ENCODE measurements around the gene DUS1L.

Gene DUS1L

GRCh38 chr17:82096709-82097183, 31.1 kb upstream of the DUS1L start:
- Histone ChIP-seq H3K9me3 (no peaks in the 10 kb centered on the region), H3K27me3 (ENCODE audit: low read depth) (no peaks in the 10 kb centered on the region), H3K36me3 (replicated peaks) (peaks cover 58% of the 10 kb centered on the region), H3K4me1 (peaks cover 22% of the 10 kb centered on the region), H3K4me3 (peak overlapping the region; percentile 74)
- in situ Hi-C loops (cut with MboI; ENCODE audit: low sequenced_read_pairs): no loop called here
- peak in 1 of 2 experiments; percentile 12 for DNase-seq (ENCODE audit: low spot score in 2 of 2)

- DNase-seq (ENCODE audit: low spot score in 2 of 2): peak in 1 of 2 experiments; percentile 17
- Histone ChIP-seq H3K4me1 (peaks cover 22% of the 10 kb centered on the region), H3K4me3 (peak overlapping the region; percentile 74), H3K36me3 (replicated peaks) (peaks cover 65% of the 10 kb centered on the region), H3K9me3 (no peaks in the 10 kb centered on the region), H3K27me3 (ENCODE audit: low read depth) (no peaks in the 10 kb centered on the region)
- in situ Hi-C loops (cut with MboI; ENCODE audit: low sequenced_read_pairs): no loop called here
Measured at GRCh38 chr17:82095777-82096708, 30.4 kb upstream of the DUS1L start.

- DNase-seq (ENCODE audit: low spot score in 2 of 2): peak in 1 of 2 experiments; percentile 6
- Histone ChIP-seq H3K36me3 (replicated peaks) (peaks cover 74% of the 10 kb centered on the region), H3K27me3 (ENCODE audit: low read depth) (no peaks in the 10 kb centered on the region), H3K4me3 (no peak overlapping the region), H3K9me3 (no peaks in the 10 kb centered on the region), H3K4me1 (peaks cover 20% of the 10 kb centered on the region)
- in situ Hi-C loops (cut with MboI; ENCODE audit: low sequenced_read_pairs): no loop called here
Measured at GRCh38 chr17:82094931-82095776, 29.6 kb upstream of the DUS1L start.

GRCh38 chr17:82092995-82093751, 27.6 kb upstream of the DUS1L start:
- in situ Hi-C loops (cut with MboI; ENCODE audit: low sequenced_read_pairs): no loop called here
- peak in 1 of 2 experiments; percentile 7 for DNase-seq (ENCODE audit: low spot score in 2 of 2)
- Histone ChIP-seq H3K27me3 (ENCODE audit: low read depth) (no peaks in the 10 kb centered on the region), H3K36me3 (replicated peaks) (peaks cover 94% of the 10 kb centered on the region), H3K4me3 (no peak overlapping the region), H3K4me1 (peaks cover 9% of the 10 kb centered on the region), H3K9me3 (no peaks in the 10 kb centered on the region)

GRCh38 chr17:82092628-82092994, 27.0 kb upstream of the DUS1L start:
- peak in 1 of 2 experiments; percentile 7 for DNase-seq (ENCODE audit: low spot score in 2 of 2)
- in situ Hi-C loops (cut with MboI; ENCODE audit: low sequenced_read_pairs): no loop called here
- Histone ChIP-seq H3K36me3 (replicated peaks) (peaks cover 96% of the 10 kb centered on the region), H3K4me3 (no peak overlapping the region), H3K27me3 (ENCODE audit: low read depth) (no peaks in the 10 kb centered on the region), H3K9me3 (no peaks in the 10 kb centered on the region), H3K4me1 (peaks cover 9% of the 10 kb centered on the region)

- DNase-seq (ENCODE audit: low spot score in 2 of 2): no peak
- Histone ChIP-seq H3K27me3 (ENCODE audit: low read depth) (no peaks in the 10 kb centered on the region), H3K4me1 (peaks cover 9% of the 10 kb centered on the region), H3K4me3 (no peak overlapping the region), H3K9me3 (no peaks in the 10 kb centered on the region), H3K36me3 (replicated peaks) (peaks cover 96% of the 10 kb centered on the region)
- in situ Hi-C loops (cut with MboI; ENCODE audit: low sequenced_read_pairs): no loop called here
Measured at GRCh38 chr17:82092094-82092586, 26.5 kb upstream of the DUS1L start.

GRCh38 chr17:82091264-82092066, 25.9 kb upstream of the DUS1L start:
- Histone ChIP-seq H3K27me3 (ENCODE audit: low read depth) (no peaks in the 10 kb centered on the region), H3K4me1 (peaks cover 6% of the 10 kb centered on the region), H3K9me3 (no peaks in the 10 kb centered on the region), H3K4me3 (no peak overlapping the region), H3K36me3 (replicated peaks) (peaks cover 96% of the 10 kb centered on the region)
- in situ Hi-C loops (cut with MboI; ENCODE audit: low sequenced_read_pairs): no loop called here
- DNase-seq (ENCODE audit: low spot score in 2 of 2): peak in 1 of 2 experiments; percentile 9

- peaks cover 96% of the 10 kb centered on the region for H3K36me3 ChIP-seq (replicated peaks)
- H3K9me3 ChIP-seq: no peaks in the 10 kb centered on the region
- H3K4me3 ChIP-seq: no peak overlapping the region
- no peaks in the 10 kb centered on the region for H3K27me3 ChIP-seq (ENCODE audit: low read depth)
- in situ Hi-C loops (cut with MboI; ENCODE audit: low sequenced_read_pairs): no loop called here
- no peak for DNase-seq (ENCODE audit: low spot score in 2 of 2)
- H3K4me1 ChIP-seq: no peaks in the 10 kb centered on the region; the same call in 1 of the 2 replicates
Measured at GRCh38 chr17:82090549-82091263, 25.1 kb upstream of the DUS1L start.

GRCh38 chr17:82089723-82090548, 24.3 kb upstream of the DUS1L start:
- in situ Hi-C loops (cut with MboI; ENCODE audit: low sequenced_read_pairs): no loop called here

GRCh38 chr17:82088838-82089722, 23.5 kb upstream of the DUS1L start:
- Histone ChIP-seq H3K27me3 (ENCODE audit: low read depth) (no peaks in the 10 kb centered on the region), H3K9me3 (no peaks in the 10 kb centered on the region), H3K4me1 (no peaks in the 10 kb centered on the region), H3K36me3 (replicated peaks) (peaks cover 98% of the 10 kb centered on the region), H3K4me3 (no peak overlapping the region)
- no peak for DNase-seq (ENCODE audit: low spot score in 2 of 2)
- in situ Hi-C loops (cut with MboI; ENCODE audit: low sequenced_read_pairs): no loop called here

More at GRCh38 chr17:82089723-82090548, 24.3 kb upstream of the DUS1L start:
- peaks cover 96% of the 10 kb centered on the region for H3K36me3 ChIP-seq (replicated peaks)
- H3K27me3 ChIP-seq (ENCODE audit: low read depth): no peaks in the 10 kb centered on the region
- no peaks in the 10 kb centered on the region for H3K9me3 ChIP-seq
- H3K4me1 ChIP-seq: no peaks in the 10 kb centered on the region
- H3K4me3 ChIP-seq: no peak overlapping the region
- DNase-seq (ENCODE audit: low spot score in 2 of 2): peak in 1 of 2 experiments; percentile 14

Measured in HAP-1 (cell line).